GM19099 (cell line): ENCODE data around the gene TTC6.

Experiments
- POLR2A ChIP-seq: IDR thresholded peaks from 3 replicates; pipeline ENCODE4 v1.6.1; 2011; ENCODE audit warnings: low read depth; ENCODE audit not compliant: insufficient read length; ENCODE audit errors: extremely low read depth

TTC6 gene

GRCh38 chr14:37602605-37603453 is 7.4 kb downstream of the TTC6 start:
- no peak for TF ChIP-seq POLR2A

- no peak for TF ChIP-seq POLR2A
These were observed 8.3 kb downstream of the TTC6 start for GRCh38 chr14:37603688-37604251.

DNA sequence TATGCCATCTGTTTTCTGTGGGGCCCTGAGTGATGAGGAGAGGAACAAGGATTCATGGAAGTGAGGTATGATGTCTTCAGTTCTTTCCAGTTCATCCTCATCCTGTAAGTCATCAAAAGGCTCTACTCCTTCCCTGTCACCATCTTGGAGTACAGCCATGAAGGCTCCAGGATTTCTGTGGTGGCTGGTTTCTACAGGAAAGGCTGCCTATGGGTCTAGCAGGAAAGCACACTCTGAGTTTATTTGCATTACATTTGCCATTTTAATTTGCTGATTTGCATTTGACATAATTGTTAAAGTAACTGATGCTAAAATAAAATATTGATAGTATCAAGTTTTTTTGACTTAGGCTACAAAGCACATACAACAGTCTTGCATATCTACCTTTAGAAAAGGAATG is 11.2 kb downstream of the TTC6 start:
- TF ChIP-seq POLR2A = no peak

DNA sequence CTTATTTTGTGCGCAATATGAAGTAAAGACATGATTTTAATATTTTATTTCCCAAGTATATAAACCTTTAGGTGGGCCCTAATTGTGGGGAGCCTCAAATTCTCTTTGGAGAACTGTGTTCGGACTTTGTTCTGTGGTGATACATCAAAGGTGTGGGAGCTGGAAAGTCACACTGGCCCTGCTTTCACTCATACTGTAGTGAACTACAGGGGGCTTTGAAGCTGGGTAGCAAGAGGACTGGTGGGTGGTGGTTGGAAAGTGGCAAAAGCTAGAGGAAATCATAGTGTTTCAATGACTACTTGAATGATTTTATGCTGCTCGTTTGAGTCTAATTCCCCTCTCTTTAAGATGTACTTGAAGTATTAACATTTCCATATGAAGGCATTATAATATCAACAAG is 13.2 kb downstream of the TTC6 start:
- TF ChIP-seq POLR2A = no peak

- TF ChIP-seq POLR2A = no peak
These were observed 15.6 kb downstream of the TTC6 start for GRCh38 chr14:37610945-37611523.

DNA sequence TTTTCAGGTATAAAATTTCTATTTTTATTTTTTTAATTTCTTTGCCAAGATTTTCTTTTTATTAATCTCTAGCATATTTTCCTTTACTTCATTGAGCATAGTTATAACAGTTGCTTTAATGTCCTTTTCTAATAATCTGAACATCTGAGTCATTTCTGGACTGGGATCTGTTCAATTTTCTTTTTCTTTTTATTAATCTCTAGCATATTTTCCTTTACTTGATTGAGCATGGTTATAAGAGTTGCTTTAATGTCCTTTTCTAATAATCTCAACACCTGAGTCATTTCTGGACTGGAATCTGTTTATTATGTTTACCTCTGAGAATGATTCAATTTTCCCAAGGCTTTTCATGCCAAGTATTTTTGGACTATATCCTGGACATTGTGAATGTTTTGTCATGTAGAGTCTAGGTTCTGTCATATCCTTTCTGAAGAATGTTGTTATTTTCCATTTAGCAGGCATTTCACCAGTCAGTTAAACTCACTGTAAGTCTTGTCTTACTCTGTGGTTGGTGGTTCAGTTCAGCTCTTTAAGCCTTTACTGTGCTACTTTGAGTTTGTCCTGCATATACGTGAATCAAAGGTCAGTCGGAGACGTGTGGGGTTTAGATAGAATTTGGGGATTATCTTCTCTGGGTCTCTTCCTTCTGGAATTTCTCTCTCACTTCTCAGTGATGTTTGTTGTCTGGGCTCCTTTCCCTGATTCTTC is 20.3 kb downstream of the TTC6 start:
- no peak for TF ChIP-seq POLR2A

DNA sequence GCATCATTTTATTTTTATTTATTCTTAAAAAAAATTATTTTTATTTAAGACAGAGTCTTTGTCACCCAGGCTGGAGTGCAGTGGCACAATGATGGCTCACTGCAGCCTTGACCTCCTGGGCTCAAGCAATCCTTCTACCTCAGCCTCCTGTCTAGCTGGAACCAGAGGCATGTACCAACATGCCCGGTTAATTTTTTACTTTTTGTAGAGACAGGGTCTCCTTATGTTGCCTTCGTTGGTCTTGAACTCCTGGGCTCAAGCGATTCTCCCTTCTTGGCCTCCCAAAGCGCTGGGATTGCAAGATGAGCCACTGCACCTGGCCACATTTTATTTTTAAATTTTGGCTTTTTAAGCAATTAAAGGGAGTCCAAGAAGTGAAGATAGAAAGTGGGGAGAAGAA is 21.4 kb downstream of the TTC6 start:
- no peak for TF ChIP-seq POLR2A

- no peak for TF ChIP-seq POLR2A
These were observed 22.5 kb downstream of the TTC6 start for GRCh38 chr14:37617864-37618365.

- no peak for TF ChIP-seq POLR2A
These were observed 23.1 kb downstream of the TTC6 start for GRCh38 chr14:37618498-37619028.

DNA sequence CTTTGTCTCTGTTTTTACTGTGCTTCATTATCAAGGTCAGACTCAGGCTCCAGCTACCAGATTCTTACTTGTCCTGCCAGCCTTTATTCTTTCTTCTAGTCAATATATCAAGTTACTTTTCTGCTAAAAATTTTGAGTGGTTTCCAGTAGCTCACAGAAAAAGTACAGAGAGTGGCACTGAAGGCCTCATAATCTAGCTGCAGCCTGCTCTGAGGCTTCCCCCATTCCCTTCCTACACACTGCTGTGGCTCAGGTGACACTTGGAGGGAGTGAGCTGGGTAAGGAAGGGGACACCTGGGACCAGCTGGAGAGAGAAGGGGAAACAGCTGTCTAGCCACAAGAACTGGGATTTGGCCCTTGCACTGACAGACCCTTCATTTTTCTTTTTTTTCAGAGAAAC is 25.4 kb downstream of the TTC6 start:
- no peak for TF ChIP-seq POLR2A

DNA sequence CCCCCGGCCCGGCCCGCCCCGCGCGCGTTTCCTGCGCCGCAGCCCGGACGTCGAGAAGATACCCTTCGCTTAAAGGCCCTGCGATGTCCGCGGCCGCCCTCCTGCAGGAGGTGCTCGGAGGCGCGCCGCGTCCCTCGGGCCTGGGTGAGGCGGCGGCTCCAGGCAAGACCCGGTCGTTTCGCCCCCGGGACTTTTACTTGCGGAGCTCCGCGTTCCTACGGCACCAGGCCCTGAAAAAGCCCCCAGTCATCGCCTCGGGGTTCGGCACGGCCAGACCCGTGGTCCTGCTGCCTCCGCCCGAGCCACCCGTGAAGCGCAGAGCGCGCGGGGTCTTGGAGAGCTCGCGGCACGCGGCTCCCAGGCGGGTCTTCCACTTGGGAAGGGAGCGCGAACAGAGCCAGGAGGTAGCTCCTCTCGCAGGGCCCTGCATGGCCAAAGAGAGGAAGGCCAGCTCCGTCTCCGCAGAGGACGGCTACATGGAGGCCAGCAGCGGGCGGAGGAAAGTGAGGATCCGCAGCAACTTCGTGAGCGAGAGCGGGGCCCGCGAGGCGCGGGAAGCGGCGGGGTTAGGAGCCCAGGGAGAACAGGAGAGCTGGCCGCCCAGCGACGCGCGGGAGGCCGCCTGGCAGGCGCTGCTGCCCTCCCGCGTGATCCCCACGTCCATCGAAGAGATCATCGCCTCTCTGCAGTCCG is 26.9 kb downstream of the TTC6 start:
- TF ChIP-seq POLR2A = no peak

DNA sequence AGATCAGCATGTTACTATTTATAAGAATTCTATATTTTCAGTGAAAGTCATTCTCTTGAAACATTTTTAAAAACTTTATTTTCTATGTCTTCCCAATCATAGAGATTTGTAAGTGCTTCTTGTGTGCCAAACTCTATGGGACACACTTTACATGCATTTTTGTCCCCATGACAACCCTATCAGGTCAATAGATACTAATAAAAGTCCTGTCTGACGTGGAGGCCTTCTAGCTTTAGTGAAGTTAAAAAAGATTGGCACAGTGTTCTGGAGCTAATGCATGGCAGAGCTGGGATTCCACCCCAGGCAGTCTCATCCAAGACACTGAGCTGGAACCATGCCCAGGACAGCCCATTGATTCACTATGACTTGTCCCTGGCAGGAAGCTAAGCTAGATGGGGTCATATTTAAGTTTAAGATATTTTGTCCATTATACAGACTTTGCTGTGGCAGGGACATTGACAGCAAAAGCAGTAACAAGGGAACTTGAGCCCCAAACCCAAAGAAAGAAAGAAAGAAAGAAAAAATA is 28.1 kb downstream of the TTC6 start:
- no peak for TF ChIP-seq POLR2A

- TF ChIP-seq POLR2A = no peak
These were observed 28.5 kb downstream of the TTC6 start for GRCh38 chr14:37623971-37624370.
